Gastrocnemius medialis (tissue), 4 donors: ENCODE data around the gene B4GALT2.

Experiments
- CTCF ChIP-seq, 5 experiments: fragments of 450-650 bp in 3 of 5; fragments of 200-600 bp in 2 of 5; sonication (generic) in 2 of 5; IDR thresholded peaks in 4 of 5; conservative IDR thresholded peaks in 1 of 5; 1 replicate in 4 of 5; 2 replicates in 1 of 5; pipeline ENCODE4 v1.5.1; 2016 to 2019; ENCODE audit warnings: antibody characterized with exemption in 5 of 5, mild to moderate bottlenecking in 3 of 5, moderate library complexity in 3 of 5
- POLR2A ChIP-seq, 2 donors: fragments of 450-650 bp; IDR thresholded peaks; one replicate each; pipeline ENCODE4 v1.6.1; 2017; ENCODE audit warnings: antibody characterized with exemption in 2 of 2, mild to moderate bottlenecking in 2 of 2, moderate library complexity in 2 of 2

GRCh38 chr1:44034423-44034822 is 55.4 kb downstream of the B4GALT2 start:
- no peak for TF ChIP-seq POLR2A (IDR thresholded peaks at IDR 0.05)
- no peak for TF ChIP-seq CTCF (IDR thresholded peaks at IDR 0.05 in 4 of 5, conservative IDR thresholded peaks at IDR 0.05 in 1 of 5)
